OCI-LY3 (cell line): Measurements from ENCODE around the gene SH3YL1.

ENCODE experiments used
- H2AFZ ChIP-seq: fragments of 200-600, 300-600 bp; shearing (Covaris generic); 2 replicates; pipeline ENCODE4 v1.6.0; 2014; ENCODE audit warnings: antibody characterized with exemption, low read depth, low read length
- H3K27ac ChIP-seq: fragments of 200-600, 300-600 bp; sonication (generic); 2 replicates; pipeline ENCODE4 v1.5.1; 2014; ENCODE audit warnings: mild to moderate bottlenecking, low read length, moderate library complexity, mixed read lengths
- H3K27me3 ChIP-seq: fragments of 200-600, 300-600 bp; sonication (generic); 2 replicates; pipeline ENCODE4 v1.6.1; 2014; ENCODE audit warnings: low read depth, low read length, mixed read lengths
- H3K36me3 ChIP-seq: fragments of 200-600, 300-600 bp; sonication (generic); replicated peaks from 2 replicates; pipeline ENCODE3; 2014; ENCODE audit warnings: low read depth, low read length, mixed read lengths
- H3K4me1 ChIP-seq: fragments of 300-600, 200-600 bp; sonication (generic); 2 replicates; pipeline ENCODE4 v1.6.1; 2014; ENCODE audit warnings: low read length, mixed read lengths
- H3K4me2 ChIP-seq: fragments of 200-600, 300-600 bp; sonication (generic); 2 replicates; pipeline ENCODE4 v1.6.1; 2014; ENCODE audit warnings: low read length, mixed read lengths
- H3K4me3 ChIP-seq: fragments of 300-600, 200-600 bp; sonication (generic); 2 replicates; pipeline ENCODE4 v1.5.1; 2014; ENCODE audit warnings: antibody characterized with exemption, mild to moderate bottlenecking, low read length, moderate library complexity
- H3K79me2 ChIP-seq: fragments of 300-600, 200-600 bp; shearing (Covaris generic); 2 replicates; pipeline ENCODE4 v1.6.1; 2014; ENCODE audit warnings: mild to moderate bottlenecking, low read length, mixed read lengths
- H3K9ac ChIP-seq: fragments of 300-600, 200-600 bp; shearing (Covaris generic); 2 replicates; pipeline ENCODE4 v1.6.0; 2014; ENCODE audit warnings: mild to moderate bottlenecking, low read length, moderate library complexity
- H3K9me3 ChIP-seq: fragments of 200-600, 300-600 bp; shearing (Covaris generic); 2 replicates; pipeline ENCODE4 v1.6.1; 2014; ENCODE audit warnings: low read length, mixed read lengths; ENCODE audit not compliant: insufficient read depth
- H4K20me1 ChIP-seq: fragments of 200-600, 300-600 bp; sonication (generic); 2 replicates; pipeline ENCODE4 v1.6.1; 2016; ENCODE audit warnings: low read length, mixed read lengths; ENCODE audit not compliant: insufficient read depth
- EZH2phosphoT487 ChIP-seq: fragments of 200-600 bp; shearing (Covaris generic); IDR thresholded peaks from 2 replicates; pipeline ENCODE4 v1.6.1; 2018; ENCODE audit warnings: antibody characterized with exemption, mixed run types, low read depth
- TF ChIP-seq, protein P1 (sequence below): fragments of 200-600, 300-600 bp; sonication (generic); IDR thresholded peaks from 2 replicates; pipeline ENCODE4 v1.5.1; 2014; ENCODE audit warnings: antibody characterized with exemption, low read length, low read depth

The SH3YL1 gene

DNA sequence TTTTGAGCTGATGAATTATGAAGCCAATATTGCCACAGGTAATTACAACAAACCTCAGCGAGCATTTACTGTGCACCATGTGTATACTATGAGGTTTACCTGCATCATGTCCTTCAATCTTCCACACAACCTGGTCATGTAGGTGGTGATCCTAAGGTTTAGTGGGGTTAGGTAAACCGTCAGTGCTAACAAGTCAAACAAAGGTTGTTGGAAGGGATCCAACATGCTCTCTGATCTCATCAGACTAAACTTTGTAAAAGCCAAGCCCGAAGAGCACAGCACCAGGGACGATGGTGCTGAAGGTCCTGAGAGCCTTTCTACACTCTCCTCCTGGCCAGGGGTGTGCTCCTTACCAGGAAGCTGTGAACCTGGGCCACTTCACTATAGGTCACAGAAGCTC lies 29.4 kb downstream of the SH3YL1 start:
- Histone ChIP-seq H2AFZ (no peak overlapping the region), H3K27me3 (no peaks in the 10 kb centered on the region), H3K27ac (no peak overlapping the region), H3K4me3 (no peak overlapping the region), H3K9ac (no peak overlapping the region), H3K79me2 (no peaks in the 10 kb centered on the region), H4K20me1 (no peaks in the 10 kb centered on the region), H3K36me3 (no peaks in the 10 kb centered on the region), H3K4me1 (no peaks in the 10 kb centered on the region), H3K4me2 (no peak overlapping the region), H3K9me3 (no peaks in the 10 kb centered on the region)
- TF ChIP-seq EZH2phosphoT487 = no peak
- TF ChIP-seq, protein P1, sequence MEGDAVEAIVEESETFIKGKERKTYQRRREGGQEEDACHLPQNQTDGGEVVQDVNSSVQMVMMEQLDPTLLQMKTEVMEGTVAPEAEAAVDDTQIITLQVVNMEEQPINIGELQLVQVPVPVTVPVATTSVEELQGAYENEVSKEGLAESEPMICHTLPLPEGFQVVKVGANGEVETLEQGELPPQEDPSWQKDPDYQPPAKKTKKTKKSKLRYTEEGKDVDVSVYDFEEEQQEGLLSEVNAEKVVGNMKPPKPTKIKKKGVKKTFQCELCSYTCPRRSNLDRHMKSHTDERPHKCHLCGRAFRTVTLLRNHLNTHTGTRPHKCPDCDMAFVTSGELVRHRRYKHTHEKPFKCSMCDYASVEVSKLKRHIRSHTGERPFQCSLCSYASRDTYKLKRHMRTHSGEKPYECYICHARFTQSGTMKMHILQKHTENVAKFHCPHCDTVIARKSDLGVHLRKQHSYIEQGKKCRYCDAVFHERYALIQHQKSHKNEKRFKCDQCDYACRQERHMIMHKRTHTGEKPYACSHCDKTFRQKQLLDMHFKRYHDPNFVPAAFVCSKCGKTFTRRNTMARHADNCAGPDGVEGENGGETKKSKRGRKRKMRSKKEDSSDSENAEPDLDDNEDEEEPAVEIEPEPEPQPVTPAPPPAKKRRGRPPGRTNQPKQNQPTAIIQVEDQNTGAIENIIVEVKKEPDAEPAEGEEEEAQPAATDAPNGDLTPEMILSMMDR = no peak

DNA sequence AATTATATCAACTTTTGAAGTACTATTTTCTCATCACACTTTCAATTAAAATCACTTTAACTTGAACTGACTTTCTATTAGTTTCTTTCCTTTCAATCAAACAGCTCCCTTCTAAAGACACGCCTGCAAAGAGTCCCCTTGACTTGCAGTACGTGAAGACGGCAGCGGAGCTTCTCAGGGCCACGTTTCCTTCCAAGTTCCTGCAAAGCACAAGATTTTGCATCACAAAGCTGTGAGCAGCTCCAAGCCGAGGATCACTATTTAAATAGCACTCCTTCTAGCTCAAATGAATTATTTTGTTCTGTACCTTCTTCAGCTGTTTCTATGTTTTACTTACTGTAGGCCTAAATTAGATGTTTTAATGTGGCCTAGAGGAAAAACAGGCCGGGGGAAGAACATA lies 30.8 kb downstream of the SH3YL1 start:
- H3K4me3 ChIP-seq = no peak overlapping the region
- no peaks in the 10 kb centered on the region for H4K20me1 ChIP-seq
- H3K4me2 ChIP-seq = no peak overlapping the region
- H3K9me3 ChIP-seq = no peaks in the 10 kb centered on the region
- no peak overlapping the region for H2AFZ ChIP-seq
- H3K79me2 ChIP-seq = no peaks in the 10 kb centered on the region
- no peak overlapping the region for H3K27ac ChIP-seq
- no peak overlapping the region for H3K9ac ChIP-seq
- no peaks in the 10 kb centered on the region for H3K27me3 ChIP-seq
- no peaks in the 10 kb centered on the region for H3K36me3 ChIP-seq
- H3K4me1 ChIP-seq = no peaks in the 10 kb centered on the region
- no peak for TF ChIP-seq EZH2phosphoT487
- TF ChIP-seq, protein P1 = no peak

DNA sequence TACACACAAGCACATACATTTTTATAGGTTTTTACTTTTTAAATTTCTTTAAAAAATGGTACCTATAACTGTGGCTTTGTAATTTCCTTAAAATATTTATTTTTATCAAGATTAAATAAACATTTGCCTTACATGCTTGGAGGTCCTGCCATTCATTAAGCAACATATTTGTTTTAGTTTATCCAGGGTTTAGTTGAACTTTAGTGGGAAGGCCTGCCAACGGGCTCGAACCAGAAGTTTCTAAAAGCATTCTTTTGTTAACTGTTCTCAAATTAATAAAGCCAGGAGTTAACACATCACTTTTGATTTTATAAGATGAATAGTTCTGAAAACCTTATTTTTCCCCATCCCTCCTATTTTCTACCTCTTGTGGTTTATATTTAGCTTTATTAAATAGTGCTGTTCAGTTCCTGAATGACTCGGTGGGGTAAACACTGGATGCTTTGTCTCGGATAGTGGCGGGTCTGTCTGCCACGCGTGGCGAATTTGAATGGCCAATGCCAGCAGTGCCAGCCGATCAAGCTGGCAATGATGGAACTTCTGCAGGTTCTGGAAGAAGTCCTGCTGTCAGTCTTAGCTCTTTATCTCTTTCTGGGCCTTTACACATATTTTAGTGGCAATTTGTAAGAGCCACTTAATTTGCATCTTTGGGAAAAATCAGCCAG lies 32.2 kb downstream of the SH3YL1 start:
- Histone ChIP-seq H3K36me3 (no peaks in the 10 kb centered on the region), H3K79me2 (no peaks in the 10 kb centered on the region), H3K27me3 (no peaks in the 10 kb centered on the region), H3K9ac (no peak overlapping the region), H3K9me3 (no peaks in the 10 kb centered on the region), H2AFZ (no peak overlapping the region), H3K4me3 (no peak overlapping the region), H4K20me1 (no peaks in the 10 kb centered on the region), H3K27ac (no peak overlapping the region), H3K4me2 (no peak overlapping the region), H3K4me1 (no peaks in the 10 kb centered on the region)
- no peak for TF ChIP-seq EZH2phosphoT487
- TF ChIP-seq, protein P1 = no peak

DNA sequence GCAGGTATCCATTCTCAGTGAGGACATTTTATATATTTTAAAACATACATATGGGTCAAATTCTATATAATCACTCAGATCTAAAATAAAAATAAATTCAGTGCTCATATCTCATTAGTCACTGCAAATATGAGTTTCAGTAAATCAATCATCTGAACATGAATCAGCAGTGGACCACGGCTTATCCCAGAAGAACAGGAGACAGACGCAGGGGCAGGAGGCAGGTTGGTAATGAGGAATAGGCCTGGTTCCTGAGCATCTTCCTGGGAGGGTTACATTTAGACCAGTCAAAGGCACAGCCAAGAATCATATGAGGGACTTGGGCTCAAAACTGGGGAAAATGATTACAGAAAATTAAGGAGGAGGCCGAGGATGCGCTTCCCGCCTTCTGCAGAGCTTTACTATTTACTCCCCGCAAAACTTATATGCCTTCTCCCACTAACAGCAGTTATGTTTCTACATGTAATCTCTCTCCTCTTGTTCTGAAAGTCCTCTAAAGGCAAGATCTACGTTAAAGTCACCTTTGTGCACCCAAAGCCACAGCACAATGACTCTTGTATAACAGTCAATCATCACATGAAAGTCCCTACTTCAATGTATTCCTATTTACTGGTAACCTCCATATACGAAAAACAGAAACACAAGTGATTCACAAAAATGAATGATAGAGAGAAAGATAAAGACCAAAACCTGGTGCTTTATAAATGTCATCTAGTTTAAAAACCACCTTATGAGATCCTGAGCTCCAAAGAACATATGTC lies 35.1 kb downstream of the SH3YL1 start:
- no peak overlapping the region for H3K4me2 ChIP-seq
- H3K27me3 ChIP-seq = no peaks in the 10 kb centered on the region
- no peak overlapping the region for H3K4me3 ChIP-seq
- H3K9ac ChIP-seq = no peak overlapping the region
- no peaks in the 10 kb centered on the region for H3K36me3 ChIP-seq
- no peaks in the 10 kb centered on the region for H4K20me1 ChIP-seq
- H3K79me2 ChIP-seq = no peaks in the 10 kb centered on the region
- no peak overlapping the region for H2AFZ ChIP-seq
- H3K27ac ChIP-seq = no peak overlapping the region
- TF ChIP-seq, protein P1 = no peak
- TF ChIP-seq EZH2phosphoT487 = no peak
- no peaks in the 10 kb centered on the region for H3K9me3 ChIP-seq
- H3K4me1 ChIP-seq = no peaks in the 10 kb centered on the region
